ENCODE data around the gene LAYN.

LAYN gene

GRCh38 chr11:111531687-111532364, 8.7 kb upstream of the LAYN start:
- DNase-seq: peak in 1 of 5 donors; percentile 62

- DNase-seq: no peak
Observed at GRCh38 chr11:111532365-111532709, 8.2 kb upstream of the LAYN start.

- DNase-seq: no peak
Observed at GRCh38 chr11:111535281-111535680, 5.2 kb upstream of the LAYN start.

GRCh38 chr11:111537336-111537860, 3.1 kb upstream of the LAYN start:
- no peak for DNase-seq

- no peak for DNase-seq
Observed at GRCh38 chr11:111538407-111539114, 2.0 kb upstream of the LAYN start.

GRCh38 chr11:111539426-111540113, 950 bp upstream of the LAYN start:
- DNase-seq: no peak

- no peak for DNase-seq
Observed at GRCh38 chr11:111540937-111541253, 375 bp downstream of the LAYN start.

- no peak for DNase-seq
Observed at GRCh38 chr11:111541254-111542061, 938 bp downstream of the LAYN start.

- DNase-seq: no peak
Observed at GRCh38 chr11:111542606-111543275, 2.2 kb downstream of the LAYN start.

- DNase-seq: no peak
Observed at GRCh38 chr11:111548525-111548924, 8.0 kb downstream of the LAYN start.

- no peak for DNase-seq
Observed at GRCh38 chr11:111549196-111549868, 8.8 kb downstream of the LAYN start.

- no peak for DNase-seq
Observed at GRCh38 chr11:111549869-111550203, 9.3 kb downstream of the LAYN start.

- DNase-seq: no peak
Observed at GRCh38 chr11:111550258-111550657, 9.7 kb downstream of the LAYN start.

GRCh38 chr11:111554532-111554931, 14.0 kb downstream of the LAYN start:
- DNase-seq: no peak

GRCh38 chr11:111555255-111555654, 14.7 kb downstream of the LAYN start:
- no peak for DNase-seq

GRCh38 chr11:111557425-111558111, 17.0 kb downstream of the LAYN start:
- DNase-seq: no peak

GRCh38 chr11:111559800-111560464, 19.4 kb downstream of the LAYN start:
- DNase-seq: no peak

- no peak for DNase-seq
Observed at GRCh38 chr11:111560800-111561199, 20.3 kb downstream of the LAYN start.

GRCh38 chr11:111561306-111561705, 20.8 kb downstream of the LAYN start:
- no peak for DNase-seq

- no peak for DNase-seq
Observed at GRCh38 chr11:111561791-111562325, 21.3 kb downstream of the LAYN start.

Data from T-helper 1 cell (primary cell).